SW480 (cell line): Measurements from ENCODE around the gene DDX49.
"Not testable (repeated sequence)": the region's sequence is repeated elsewhere in the genome, so short reads cannot be mapped to it uniquely, and the experiment has no call there.

Experiments
- DNase-seq: peaks from one replicate; pipeline ENCODE4 v3.0.0-alpha.2; 2016; ENCODE audit warnings: low spot score

Gene DDX49

GRCh38 chr19:18910801-18911436 lies 8.6 kb upstream of the DDX49 start:
- no peak for DNase-seq

GRCh38 chr19:18912933-18913332 lies 6.6 kb upstream of the DDX49 start:
- no peak for DNase-seq

- DNase-seq: no peak
Measured at GRCh38 chr19:18913466-18913865, 6.0 kb upstream of the DDX49 start.

- peak; percentile 43 for DNase-seq
Measured at GRCh38 chr19:18915639-18916038, 3.9 kb upstream of the DDX49 start.

GRCh38 chr19:18917593-18917992 lies 1.9 kb upstream of the DDX49 start:
- not testable (repeated sequence) for DNase-seq

- no peak for DNase-seq
Measured at GRCh38 chr19:18919900-18920214, 342 bp downstream of the DDX49 start.

- DNase-seq: no peak
Measured at GRCh38 chr19:18920400-18920799, 885 bp downstream of the DDX49 start.

- DNase-seq: no peak
Measured at GRCh38 chr19:18921593-18921992, 2.1 kb downstream of the DDX49 start.

GRCh38 chr19:18922228-18922985 lies 2.9 kb downstream of the DDX49 start:
- no peak for DNase-seq

- no peak for DNase-seq
Measured at GRCh38 chr19:18924684-18925213, 5.2 kb downstream of the DDX49 start.

GRCh38 chr19:18928018-18928805 lies 8.7 kb downstream of the DDX49 start:
- DNase-seq: no peak

- DNase-seq: no peak
Measured at GRCh38 chr19:18929311-18929710, 9.8 kb downstream of the DDX49 start.

GRCh38 chr19:18931316-18932162 lies 12.0 kb downstream of the DDX49 start:
- DNase-seq: no peak

- peak; percentile 56 for DNase-seq
Measured at GRCh38 chr19:18932216-18932841, 12.8 kb downstream of the DDX49 start.

- no peak for DNase-seq
Measured at GRCh38 chr19:18933297-18933696, 13.8 kb downstream of the DDX49 start.

- DNase-seq: no peak
Measured at GRCh38 chr19:18939163-18939562, 19.6 kb downstream of the DDX49 start.

- DNase-seq: no peak
Measured at GRCh38 chr19:18939922-18940768, 20.6 kb downstream of the DDX49 start.

GRCh38 chr19:18940769-18941627 lies 21.5 kb downstream of the DDX49 start, which contains the start of gene HOMER3:
Gene HOMER3 (minus strand): TSS chr19:18941217. CDS start chr19:18938982, 2,235 bp downstream.
- peak; percentile 46 for DNase-seq

GRCh38 chr19:18941628-18942354 lies 22.3 kb downstream of the DDX49 start:
- DNase-seq: no peak
